OCI-LY1 (cell line): ENCODE measurements around the gene MED13L.

Experiments
- H2AFZ ChIP-seq: fragments of 200-600 bp; sonication (generic), shearing (Covaris generic); 2 replicates; pipeline ENCODE4 v1.6.0; 2014; ENCODE audit warnings: antibody characterized with exemption, mild to moderate bottlenecking, low read length
- H3F3A ChIP-seq: fragments of 200-600 bp; sonication (generic), shearing (Covaris generic); 2 replicates; pipeline ENCODE4 v1.6.0; 2014; ENCODE audit warnings: mild to moderate bottlenecking, antibody characterized with exemption, low read length, moderate library complexity; ENCODE audit not compliant: insufficient read depth
- H3K27ac ChIP-seq: fragments of 200-600 bp; sonication (generic); 2 replicates; pipeline ENCODE4 v1.5.1; 2014; ENCODE audit warnings: low read length, mixed run types, mild to moderate bottlenecking, low read depth; ENCODE audit not compliant: poor library complexity, severe bottlenecking
- H3K27me3 ChIP-seq: fragments of 200-600 bp; sonication (generic); 2 replicates; pipeline ENCODE4 v1.6.0; 2014; ENCODE audit warnings: antibody characterized with exemption, mild to moderate bottlenecking, low read length, moderate library complexity; ENCODE audit not compliant: insufficient read depth
- H3K36me3 ChIP-seq: fragments of 200-600 bp; sonication (generic); 2 replicates; pipeline ENCODE4 v1.6.1; 2014; ENCODE audit warnings: mild to moderate bottlenecking, antibody characterized with exemption, low read length, moderate library complexity, mixed read lengths; ENCODE audit not compliant: insufficient read depth
- H3K4me1 ChIP-seq: fragments of 200-600 bp; sonication (generic); 2 replicates; pipeline ENCODE4 v1.5.1; 2014; ENCODE audit warnings: mild to moderate bottlenecking, low read length, moderate library complexity; ENCODE audit not compliant: insufficient read depth, severe bottlenecking
- H3K4me2 ChIP-seq: fragments of 200-600 bp; sonication (generic), shearing (Covaris generic); 2 replicates; pipeline ENCODE4 v1.6.1; 2014; ENCODE audit warnings: low read length
- H3K4me3 ChIP-seq: fragments of 200-600 bp; sonication (generic); 2 replicates; pipeline ENCODE4 v1.5.1; 2014; ENCODE audit warnings: low read length, low read depth, mild to moderate bottlenecking, mixed read lengths; ENCODE audit not compliant: poor library complexity, severe bottlenecking
- H3K79me2 ChIP-seq: fragments of 200-600 bp; shearing (Covaris generic); 2 replicates; pipeline ENCODE4 v1.6.1; 2016; ENCODE audit warnings: mixed run types, low read length, mixed read lengths; ENCODE audit not compliant: insufficient read depth
- H3K9ac ChIP-seq: fragments of 200-600 bp; sonication (generic), shearing (Covaris generic); 2 replicates; pipeline ENCODE4 v1.6.1; 2014; ENCODE audit warnings: mild to moderate bottlenecking, low read length, mixed read lengths
- H3K9me2 ChIP-seq: fragments of 200-600 bp; sonication (generic), shearing (Covaris generic); 2 replicates; pipeline ENCODE4 v1.6.1; 2014; ENCODE audit warnings: low read depth, mild to moderate bottlenecking, low read length, mixed read lengths
- H3K9me3 ChIP-seq: fragments of 200-600 bp; shearing (Covaris generic); 2 replicates; pipeline ENCODE4 v1.6.1; 2014; ENCODE audit warnings: low read length, mixed read lengths
- H4K20me1 ChIP-seq: fragments of 200-600 bp; sonication (generic), shearing (Covaris generic); 2 replicates; pipeline ENCODE4 v1.6.0; 2016; ENCODE audit warnings: mild to moderate bottlenecking, low read length; ENCODE audit not compliant: insufficient read depth
- CTCF ChIP-seq: fragments of 200-600 bp; sonication (generic), shearing (Covaris generic); IDR thresholded peaks from 2 replicates; pipeline ENCODE4 v1.5.1; 2017; ENCODE audit warnings: mild to moderate bottlenecking, antibody characterized with exemption, low read length, moderate library complexity, mixed read lengths
- EZH2 ChIP-seq: fragments of 200-600 bp; sonication (generic), shearing (Covaris generic); IDR thresholded peaks from 2 replicates; pipeline ENCODE4 v1.8.0; 2017; ENCODE audit warnings: borderline replicate concordance, mixed run types, mild to moderate bottlenecking, antibody characterized with exemption, low read length, moderate library complexity, mixed read lengths

Gene MED13L

DNA sequence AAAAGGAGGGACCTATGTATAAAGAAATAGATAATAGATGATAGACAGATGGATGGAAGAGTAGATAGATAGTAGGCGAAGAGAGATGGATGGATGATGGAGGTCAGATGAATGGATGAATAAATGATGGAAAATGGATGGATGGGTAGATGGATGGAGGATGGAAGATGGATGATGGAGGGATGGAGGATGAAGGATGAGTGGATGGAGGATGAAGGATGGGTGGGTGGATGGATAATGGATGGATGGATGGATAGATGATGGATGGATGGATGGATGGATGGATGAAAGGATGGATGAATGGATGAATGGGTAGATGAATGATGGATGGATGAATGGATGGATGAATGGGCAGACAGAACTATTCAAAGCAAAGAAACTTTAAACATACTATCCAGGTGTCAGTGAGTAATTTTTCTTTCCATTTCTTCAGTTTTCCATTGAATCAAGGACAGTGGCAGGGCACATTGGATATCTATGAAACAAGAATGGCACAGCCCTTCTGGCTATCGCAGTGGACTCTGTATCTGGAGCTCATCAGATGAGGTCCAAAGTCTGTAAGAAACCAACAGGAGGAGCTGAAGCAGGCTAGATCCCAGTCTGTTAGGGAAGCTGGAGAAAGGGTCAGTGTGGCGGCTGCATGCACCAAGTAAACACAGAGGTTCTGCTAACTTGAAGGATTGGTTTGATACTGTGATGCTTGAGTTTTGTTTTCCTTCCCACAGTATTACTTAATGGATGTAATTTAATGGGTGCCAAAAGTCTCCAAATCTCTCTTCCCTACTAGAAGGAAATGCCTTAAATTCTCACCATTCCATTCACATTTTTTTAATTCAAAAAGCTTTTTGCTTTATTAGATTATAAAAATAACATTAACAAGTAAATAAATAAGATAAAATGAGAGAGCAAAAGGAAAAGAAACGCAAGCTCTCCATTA, 18.1 kb upstream of the MED13L start:
- Histone ChIP-seq H3K27me3 (no peaks in the 10 kb centered on the region), H3K4me2 (no peak overlapping the region)

DNA sequence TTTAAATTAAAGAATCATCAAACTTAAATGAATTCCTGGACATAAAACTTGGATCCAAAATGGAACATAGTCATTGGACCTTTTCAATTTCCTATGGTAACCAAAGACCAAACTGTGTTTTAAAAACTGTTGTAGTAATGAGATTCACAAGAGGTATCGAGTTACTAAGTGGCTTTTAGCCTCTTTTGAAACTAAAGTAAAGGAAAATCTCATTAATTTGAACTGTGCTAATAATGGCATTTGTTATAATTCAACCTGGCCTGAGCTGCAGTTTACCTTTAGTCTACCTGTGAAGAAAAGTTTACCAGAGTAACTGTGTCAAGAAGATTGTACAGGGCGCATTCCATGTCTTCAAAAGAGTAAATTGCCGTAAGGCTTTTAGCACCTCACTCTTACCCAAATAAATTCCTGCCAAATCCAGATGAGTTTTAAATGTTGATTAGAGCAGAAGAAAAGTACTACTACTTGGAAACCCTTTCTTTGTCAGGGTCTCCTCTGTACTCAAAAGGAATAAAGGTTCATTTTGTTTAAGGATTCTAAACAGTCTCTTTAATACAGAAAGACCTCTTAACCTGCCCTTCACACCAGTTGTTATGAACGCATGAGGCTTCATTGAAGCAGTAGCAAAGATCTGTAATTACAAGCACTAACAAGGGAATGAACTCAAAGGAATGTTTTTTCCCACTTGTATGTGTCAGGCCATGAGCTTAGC, 17.1 kb upstream of the MED13L start:
- H3K79me2 ChIP-seq: no peaks in the 10 kb centered on the region
- H3F3A ChIP-seq: no peaks in the 10 kb centered on the region
- H3K9me3 ChIP-seq: no peaks in the 10 kb centered on the region
- H3K4me2 ChIP-seq: no peak overlapping the region
- no peak overlapping the region for H3K4me3 ChIP-seq
- H2AFZ ChIP-seq: no peak overlapping the region
- no peaks in the 10 kb centered on the region for H3K36me3 ChIP-seq
- TF ChIP-seq EZH2 (no peak), CTCF (no peak)
- no peak overlapping the region for H3K27ac ChIP-seq
- H4K20me1 ChIP-seq: no peaks in the 10 kb centered on the region
- no peaks in the 10 kb centered on the region for H3K4me1 ChIP-seq
- H3K27me3 ChIP-seq: no peaks in the 10 kb centered on the region
- no peak overlapping the region for H3K9ac ChIP-seq
- no peaks in the 10 kb centered on the region for H3K9me2 ChIP-seq

More for the DNA sequence above, 18.1 kb upstream of the MED13L start:
- no peak for TF ChIP-seq CTCF
- TF ChIP-seq EZH2: no peak
- no peaks in the 10 kb centered on the region for H3K79me2 ChIP-seq
- H3K9me3 ChIP-seq: no peaks in the 10 kb centered on the region
- no peaks in the 10 kb centered on the region for H3K9me2 ChIP-seq
- H3K4me3 ChIP-seq: no peak overlapping the region
- no peak overlapping the region for H3K9ac ChIP-seq
- no peaks in the 10 kb centered on the region for H3K36me3 ChIP-seq
- no peak overlapping the region for H3K27ac ChIP-seq
- H2AFZ ChIP-seq: no peak overlapping the region
- H3F3A ChIP-seq: no peaks in the 10 kb centered on the region
- no peaks in the 10 kb centered on the region for H4K20me1 ChIP-seq
- H3K4me1 ChIP-seq: no peaks in the 10 kb centered on the region

DNA sequence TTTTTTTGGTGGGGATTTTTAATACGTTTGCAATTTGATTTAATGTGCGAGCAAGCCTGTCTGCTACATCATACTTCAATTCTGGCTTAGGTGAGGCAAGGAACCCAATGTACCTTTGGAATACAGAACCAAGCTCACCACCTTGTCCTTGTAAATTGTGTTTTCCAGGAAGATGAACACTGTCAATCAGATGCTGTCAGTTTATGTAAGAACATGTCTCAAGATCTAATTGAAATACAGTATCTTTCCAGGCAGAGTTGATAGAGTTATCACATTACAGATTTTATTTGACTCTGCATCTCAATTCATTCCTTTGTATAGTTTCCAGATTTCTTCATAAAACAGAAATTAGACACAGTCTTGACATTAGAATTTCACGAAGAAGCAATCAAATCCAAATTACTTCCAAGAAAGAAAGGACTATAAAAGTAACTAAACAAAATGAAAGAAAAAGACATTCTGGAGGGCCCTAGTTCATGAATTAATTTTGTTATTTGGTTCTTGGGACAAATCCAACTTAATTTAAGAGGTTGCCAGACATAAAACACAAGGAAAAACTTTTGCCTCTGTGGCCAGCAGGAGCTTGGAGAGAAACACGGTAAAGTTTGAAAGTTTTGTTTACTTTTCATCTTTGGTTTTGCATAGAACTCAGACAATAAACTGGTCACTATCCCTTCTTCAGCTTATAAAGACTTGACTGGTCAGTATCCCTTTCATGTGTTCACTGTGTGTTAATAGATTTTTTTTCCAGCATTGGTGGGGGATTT, 16.4 kb upstream of the MED13L start:
- H3K27ac ChIP-seq: no peak overlapping the region
- no peak overlapping the region for H3K9ac ChIP-seq
- no peaks in the 10 kb centered on the region for H3K36me3 ChIP-seq
- no peak overlapping the region for H2AFZ ChIP-seq
- no peaks in the 10 kb centered on the region for H3K4me1 ChIP-seq
- no peak for TF ChIP-seq CTCF
- TF ChIP-seq EZH2: no peak
- H3K9me3 ChIP-seq: no peaks in the 10 kb centered on the region
- no peaks in the 10 kb centered on the region for H3K79me2 ChIP-seq
- no peak overlapping the region for H3K4me2 ChIP-seq
- H3K27me3 ChIP-seq: 0 out of 2 replicates have a peak, but pooled peaks cover 3% of the 10 kb centered on the region
- no peak overlapping the region for H3K4me3 ChIP-seq
- H3K9me2 ChIP-seq: no peaks in the 10 kb centered on the region
- H4K20me1 ChIP-seq: no peaks in the 10 kb centered on the region
- H3F3A ChIP-seq: no peaks in the 10 kb centered on the region
